ENCODE data around the gene SEMA3C.

- TF ChIP-seq POLR2AphosphoS5 (IDR thresholded peaks at IDR 0.05; ENCODE audit: low read depth) = no peak
- TF ChIP-seq CTCF (IDR thresholded peaks at IDR 0.05; ENCODE audit: insufficient read depth, low read length) = no peak
Measured at GRCh38 chr7:80908360-80908797, 10.5 kb downstream of the SEMA3C start.
